ENCODE results near the gene VEZF1.

The VEZF1 gene

GRCh38 chr17:57943645-57944044 lies 44.4 kb downstream of the VEZF1 start:
- DNase-seq: no peak
- TF ChIP-seq POLR2A (IDR thresholded peaks at IDR 0.05; ENCODE audit: low read length) (no peak), GATA1 (IDR thresholded peaks at IDR 0.05; ENCODE audit: low read depth, low read length) (no peak)

- no peak for DNase-seq
These were observed 44.9 kb downstream of the VEZF1 start for GRCh38 chr17:57943140-57943539.

GRCh38 chr17:57941384-57942370 lies 46.4 kb downstream of the VEZF1 start:
- no peak for DNase-seq
- TF ChIP-seq GATA1 (IDR thresholded peaks at IDR 0.05; ENCODE audit: low read depth, low read length): no peak
- no peak for TF ChIP-seq POLR2A (IDR thresholded peaks at IDR 0.05; ENCODE audit: low read length)

More at GRCh38 chr17:57943140-57943539, 44.9 kb downstream of the VEZF1 start:
- no peak for TF ChIP-seq GATA1 (IDR thresholded peaks at IDR 0.05; ENCODE audit: low read depth, low read length)

GRCh38 chr17:57940653-57941329 lies 47.3 kb downstream of the VEZF1 start:
- no peak for DNase-seq
- no peak for TF ChIP-seq GATA1 (IDR thresholded peaks at IDR 0.05; ENCODE audit: low read depth, low read length)
- TF ChIP-seq POLR2A (IDR thresholded peaks at IDR 0.05; ENCODE audit: low read length): no peak

GRCh38 chr17:57940231-57940630 lies 47.8 kb downstream of the VEZF1 start:
- TF ChIP-seq POLR2A (IDR thresholded peaks at IDR 0.05; ENCODE audit: low read length): no peak
- TF ChIP-seq GATA1 (IDR thresholded peaks at IDR 0.05; ENCODE audit: low read depth, low read length): no peak

GRCh38 chr17:57939797-57940196 lies 48.3 kb downstream of the VEZF1 start:
- TF ChIP-seq POLR2A (IDR thresholded peaks at IDR 0.05; ENCODE audit: low read length) (no peak), GATA1 (IDR thresholded peaks at IDR 0.05; ENCODE audit: low read depth, low read length) (no peak)
- peak in 1 of 2 experiments; percentile 34 for DNase-seq

More at GRCh38 chr17:57940231-57940630, 47.8 kb downstream of the VEZF1 start:
- no peak for DNase-seq

- no peak for DNase-seq
- TF ChIP-seq POLR2A (IDR thresholded peaks at IDR 0.05; ENCODE audit: low read length) (no peak), GATA1 (IDR thresholded peaks at IDR 0.05; ENCODE audit: low read depth, low read length) (no peak)
These were observed 50.0 kb downstream of the VEZF1 start for GRCh38 chr17:57938061-57938502.

GRCh38 chr17:57937492-57937891 lies 50.6 kb downstream of the VEZF1 start:
- no peak for TF ChIP-seq GATA1 (IDR thresholded peaks at IDR 0.05; ENCODE audit: low read depth, low read length)
- no peak for TF ChIP-seq POLR2A (IDR thresholded peaks at IDR 0.05; ENCODE audit: low read length)
- no peak for DNase-seq

- no peak for TF ChIP-seq GATA1 (IDR thresholded peaks at IDR 0.05; ENCODE audit: low read depth, low read length)
- no peak for TF ChIP-seq POLR2A (IDR thresholded peaks at IDR 0.05; ENCODE audit: low read length)
- no peak for DNase-seq
These were observed 51.9 kb downstream of the VEZF1 start for GRCh38 chr17:57935833-57936807.

- no peak for TF ChIP-seq POLR2A (IDR thresholded peaks at IDR 0.05; ENCODE audit: low read length)
- TF ChIP-seq GATA1 (IDR thresholded peaks at IDR 0.05; ENCODE audit: low read depth, low read length): no peak
- no peak for DNase-seq
These were observed 56.4 kb downstream of the VEZF1 start for GRCh38 chr17:57931488-57932137.

- TF ChIP-seq POLR2A (IDR thresholded peaks at IDR 0.05; ENCODE audit: low read length): no peak
- no peak for TF ChIP-seq GATA1 (IDR thresholded peaks at IDR 0.05; ENCODE audit: low read depth, low read length)
- DNase-seq: no peak
These were observed 57.8 kb downstream of the VEZF1 start for GRCh38 chr17:57930239-57930638.

- DNase-seq: no peak
- TF ChIP-seq POLR2A (IDR thresholded peaks at IDR 0.05; ENCODE audit: low read length) (no peak), GATA1 (IDR thresholded peaks at IDR 0.05; ENCODE audit: low read depth, low read length) (no peak)
These were observed 58.7 kb downstream of the VEZF1 start for GRCh38 chr17:57929386-57929785.

- DNase-seq: peak; percentile 37 to 77
- TF ChIP-seq GATA1 (IDR thresholded peaks at IDR 0.05; ENCODE audit: low read depth, low read length) (no peak), POLR2A (IDR thresholded peaks at IDR 0.05; ENCODE audit: low read length) (peak; percentile 20)
These were observed 59.1 kb downstream of the VEZF1 start for GRCh38 chr17:57928928-57929327.
